SK-N-SH (cell line): ENCODE data around the gene NTMT1.
A peak's percentile ranks its signal among the peaks of the same experiment; 100 is the strongest.

ENCODE experiments used
- CTCF ChIP-seq: fragments of 200-600 bp; sonication (generic); IDR thresholded peaks from 2 replicates; pipeline ENCODE4 v1.6.1; 2017; ENCODE audit warnings: antibody characterized with exemption, mild to moderate bottlenecking, moderate library complexity
- POLR2AphosphoS5 ChIP-seq: IDR thresholded peaks from 2 replicates; pipeline ENCODE4 v1.6.1; 2012; ENCODE audit warnings: low read depth, low read length
- RAD21 ChIP-seq: IDR thresholded peaks from 2 replicates; pipeline ENCODE4 v1.6.1; 2012; ENCODE audit warnings: mild to moderate bottlenecking, low read length
- REST ChIP-seq: IDR thresholded peaks from 2 replicates; pipeline ENCODE4 v1.6.1; 2012; ENCODE audit warnings: mild to moderate bottlenecking, low read depth, low read length, moderate library complexity

GRCh38 chr9:129641750-129642585 lies 16.0 kb downstream of the NTMT1 start, which contains the start of gene ASB6:
- peak; percentile 87 for TF ChIP-seq CTCF
- TF ChIP-seq REST, result peak; percentile 3; the same call in 1 of the 2 replicates
- peak; percentile 94 for TF ChIP-seq RAD21
- peak; percentile 52 for TF ChIP-seq POLR2AphosphoS5
